ENCODE measurements around the gene SLCO2B1. TPM values are rescaled to one million over a fixed set of nuclear protein-coding genes. Genes with fewer than 3 reads are reported as not detected.

Gene SLCO2B1
- total RNA-seq, 4 donors from 2014 or later: 6.1 to 9.7 (median 7.1) TPM

DNA sequence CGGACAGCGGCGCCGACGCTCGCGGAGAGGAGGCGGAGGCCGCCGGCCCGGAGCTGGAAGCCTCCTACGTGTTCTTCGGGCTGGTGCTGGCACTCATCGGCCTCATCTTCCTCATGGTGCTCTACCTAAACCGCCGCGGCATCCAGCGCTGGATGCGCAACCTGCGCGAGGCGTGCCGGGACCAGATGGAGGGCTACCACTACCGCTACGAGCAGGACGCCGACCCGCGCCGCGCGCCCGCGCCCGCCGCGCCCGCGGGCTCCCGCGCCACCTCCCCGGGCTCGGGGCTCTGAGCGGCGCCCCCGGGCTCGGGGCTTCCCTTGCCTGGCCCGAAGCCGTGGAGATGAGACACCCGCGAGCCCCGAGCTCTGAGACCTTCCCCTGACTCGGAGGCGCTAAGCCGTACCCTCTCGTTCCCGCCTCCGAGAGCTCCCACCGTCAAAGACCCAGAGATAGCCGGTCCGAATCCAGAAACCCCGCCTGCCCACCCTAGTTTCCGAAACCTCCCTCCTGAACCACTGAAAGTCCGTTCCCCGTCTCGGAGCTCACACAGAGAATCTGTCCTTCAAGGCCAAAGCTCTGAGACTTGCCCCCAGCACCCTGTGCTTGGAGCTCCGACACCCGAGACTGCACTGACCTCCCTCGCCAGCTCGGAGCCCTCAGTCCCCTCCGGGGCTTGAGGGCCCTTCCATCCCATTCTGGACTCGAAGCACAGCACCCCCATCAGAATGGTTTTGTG is 91.2 kb downstream of the SLCO2B1 start:
- Histone ChIP-seq H3K36me3 (no peaks in the 10 kb centered on the region), H3K27ac (no peak overlapping the region), H3K4me1 (peaks cover 23% of the 10 kb centered on the region), H3K4me3 (peak overlapping the region; percentile 56), H3K27me3 (peaks cover 44% of the 10 kb centered on the region), H3K9me3 (no peaks in the 10 kb centered on the region)
- 43% methylated on average over 9 of the region's 72 CpGs for WGBS
- TF ChIP-seq POLR2A (IDR thresholded peaks at IDR 0.05): no peak
- no peak for TF ChIP-seq POLR2AphosphoS5 (IDR thresholded peaks at IDR 0.05)
- TF ChIP-seq, protein P1, sequence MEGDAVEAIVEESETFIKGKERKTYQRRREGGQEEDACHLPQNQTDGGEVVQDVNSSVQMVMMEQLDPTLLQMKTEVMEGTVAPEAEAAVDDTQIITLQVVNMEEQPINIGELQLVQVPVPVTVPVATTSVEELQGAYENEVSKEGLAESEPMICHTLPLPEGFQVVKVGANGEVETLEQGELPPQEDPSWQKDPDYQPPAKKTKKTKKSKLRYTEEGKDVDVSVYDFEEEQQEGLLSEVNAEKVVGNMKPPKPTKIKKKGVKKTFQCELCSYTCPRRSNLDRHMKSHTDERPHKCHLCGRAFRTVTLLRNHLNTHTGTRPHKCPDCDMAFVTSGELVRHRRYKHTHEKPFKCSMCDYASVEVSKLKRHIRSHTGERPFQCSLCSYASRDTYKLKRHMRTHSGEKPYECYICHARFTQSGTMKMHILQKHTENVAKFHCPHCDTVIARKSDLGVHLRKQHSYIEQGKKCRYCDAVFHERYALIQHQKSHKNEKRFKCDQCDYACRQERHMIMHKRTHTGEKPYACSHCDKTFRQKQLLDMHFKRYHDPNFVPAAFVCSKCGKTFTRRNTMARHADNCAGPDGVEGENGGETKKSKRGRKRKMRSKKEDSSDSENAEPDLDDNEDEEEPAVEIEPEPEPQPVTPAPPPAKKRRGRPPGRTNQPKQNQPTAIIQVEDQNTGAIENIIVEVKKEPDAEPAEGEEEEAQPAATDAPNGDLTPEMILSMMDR (IDR thresholded peaks at IDR 0.05): no peak
- no peak for TF ChIP-seq EP300 (IDR thresholded peaks at IDR 0.05)
- DNase-seq (ENCODE audit: low spot score in 2 of 2): peak; percentile 60 to 65

DNA sequence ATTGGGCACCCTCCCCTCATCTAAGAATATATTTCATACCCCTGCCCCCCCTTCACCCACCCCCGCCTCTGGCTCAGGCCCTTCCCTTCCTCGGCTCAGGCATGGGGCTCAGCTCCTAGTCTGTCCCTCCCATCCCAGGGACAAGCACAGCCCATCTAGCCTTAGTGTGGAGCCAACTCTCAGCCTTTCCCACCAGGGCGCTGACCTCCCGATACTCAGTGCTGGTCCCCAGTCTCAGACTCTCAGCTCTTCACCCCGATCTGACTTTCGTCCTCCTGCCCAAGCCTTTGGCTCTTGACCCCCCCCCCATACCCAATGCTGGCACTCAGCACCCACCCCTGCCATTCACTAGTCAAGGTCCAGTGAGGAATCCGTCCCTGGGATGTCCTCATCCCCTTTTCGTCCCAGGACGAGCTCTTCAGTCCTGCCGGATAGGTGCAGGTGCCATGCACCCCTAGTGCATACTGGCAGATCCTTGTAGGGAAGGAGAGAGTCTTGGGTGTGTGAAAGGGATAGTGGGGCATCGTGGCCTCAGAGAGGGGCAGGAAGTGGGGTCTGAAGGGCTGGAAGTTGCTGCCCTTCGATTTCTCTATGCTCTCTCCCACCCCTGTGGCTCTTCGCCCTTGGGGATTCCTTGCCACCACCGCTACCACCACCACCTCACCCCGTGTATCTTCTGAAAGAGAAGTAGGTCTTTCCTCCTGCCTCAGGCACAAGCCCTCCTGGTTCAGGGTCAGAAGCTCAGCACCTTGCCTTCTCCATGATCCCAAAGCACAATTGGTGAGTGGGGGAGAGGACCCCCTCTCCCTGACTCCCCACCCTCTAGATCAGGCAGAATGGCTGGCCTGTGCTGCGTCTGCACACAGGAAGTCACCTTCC is 92.1 kb downstream of the SLCO2B1 start:
- no peak for TF ChIP-seq EP300 (IDR thresholded peaks at IDR 0.05)
- TF ChIP-seq, protein P1 (IDR thresholded peaks at IDR 0.05): no peak
- TF ChIP-seq POLR2A (IDR thresholded peaks at IDR 0.05): no peak
- TF ChIP-seq POLR2AphosphoS5 (IDR thresholded peaks at IDR 0.05): no peak
- no peak overlapping the region for H3K4me3 ChIP-seq
- no peak overlapping the region for H3K27ac ChIP-seq
- DNase-seq (ENCODE audit: low spot score in 2 of 2): peak; percentile 45 to 59
- H3K36me3 ChIP-seq: no peaks in the 10 kb centered on the region
- H3K27me3 ChIP-seq: peaks cover 40% of the 10 kb centered on the region
- WGBS: 89% methylated on average over 16 of the region's 16 CpGs
- H3K4me1 ChIP-seq: peaks cover 23% of the 10 kb centered on the region
- no peaks in the 10 kb centered on the region for H3K9me3 ChIP-seq

DNA sequence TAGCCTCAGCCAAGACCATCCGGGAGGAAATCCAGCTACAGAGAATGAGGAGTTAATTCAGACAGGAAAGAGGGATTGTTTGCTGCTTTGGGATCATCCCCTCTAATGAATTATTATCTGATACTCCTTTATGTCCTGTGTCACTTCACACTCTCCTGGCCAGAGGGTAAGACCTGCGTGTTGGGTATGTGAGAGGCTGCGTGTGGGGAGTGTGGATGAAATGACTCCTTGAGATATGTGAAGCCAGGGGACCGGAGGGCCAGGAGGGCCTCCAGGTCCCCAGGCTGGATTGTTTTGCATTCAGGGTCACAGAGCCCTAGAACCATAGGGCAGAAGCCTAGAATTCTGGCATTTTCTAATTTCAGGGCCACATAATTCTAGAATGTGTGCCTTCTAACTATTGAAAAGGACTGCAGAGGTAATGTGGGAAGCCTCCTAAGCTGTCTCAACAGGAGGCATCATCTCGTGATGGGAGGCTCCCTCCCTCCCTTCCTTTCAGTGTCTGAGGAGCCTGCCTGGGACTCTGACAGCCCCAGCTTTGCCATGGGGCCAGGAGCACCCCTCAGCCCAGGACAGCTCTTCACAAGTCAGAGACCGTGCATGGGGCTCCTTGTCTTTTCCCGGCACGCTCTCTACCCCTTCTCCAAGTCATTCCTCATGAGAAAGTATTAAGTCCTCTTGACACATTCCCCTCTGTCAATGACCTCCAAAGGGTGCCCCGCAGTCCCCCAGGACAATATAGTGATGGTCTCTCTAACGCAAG is 93.3 kb downstream of the SLCO2B1 start:
- H3K36me3 ChIP-seq: no peaks in the 10 kb centered on the region
- peaks cover 27% of the 10 kb centered on the region for H3K4me1 ChIP-seq
- peaks cover 40% of the 10 kb centered on the region for H3K27me3 ChIP-seq
- no peaks in the 10 kb centered on the region for H3K9me3 ChIP-seq
- peak; percentile 33 to 47 for DNase-seq (ENCODE audit: low spot score in 2 of 2)
- 83% methylated on average over 10 of the region's 10 CpGs for WGBS
- TF ChIP-seq POLR2AphosphoS5 (IDR thresholded peaks at IDR 0.05): no peak
- TF ChIP-seq POLR2A (IDR thresholded peaks at IDR 0.05): no peak
- no peak for TF ChIP-seq EP300 (IDR thresholded peaks at IDR 0.05)
- TF ChIP-seq, protein P1 (IDR thresholded peaks at IDR 0.05): no peak
- H3K4me3 ChIP-seq: no peak overlapping the region
- H3K27ac ChIP-seq: no peak overlapping the region

- no peak overlapping the region for H3K4me3 ChIP-seq
- no peaks in the 10 kb centered on the region for H3K9me3 ChIP-seq
- DNase-seq (ENCODE audit: low spot score in 2 of 2): peak; percentile 30 to 47
- H3K27ac ChIP-seq: no peak overlapping the region
- H3K4me1 ChIP-seq: peaks cover 23% of the 10 kb centered on the region
- H3K36me3 ChIP-seq: no peaks in the 10 kb centered on the region
- 75% methylated on average over 5 of the region's 5 CpGs for WGBS
- H3K27me3 ChIP-seq: peaks cover 31% of the 10 kb centered on the region
- TF ChIP-seq POLR2A (IDR thresholded peaks at IDR 0.05) (no peak), POLR2AphosphoS5 (IDR thresholded peaks at IDR 0.05) (no peak), EP300 (IDR thresholded peaks at IDR 0.05) (no peak)
- TF ChIP-seq, protein P1 (IDR thresholded peaks at IDR 0.05): no peak
Measured at GRCh38 chr11:75245356-75246005, 94.6 kb downstream of the SLCO2B1 start.

Measured in suprapubic skin (tissue), 4 donors.